Right renal pelvis (tissue), 4 donors: Measurements from ENCODE around the gene DPYD. TPM values are rescaled to one million over a fixed set of nuclear protein-coding genes. Genes with fewer than 3 reads are reported as not detected.
"Not testable (repeated sequence)": the region's sequence is repeated elsewhere in the genome, so short reads cannot be mapped to it uniquely, and the experiment has no call there.

Source experiments
- DNase-seq, 4 donors: peaks; one replicate each; pipeline ENCODE4 v3.0.0-alpha.2; 2013; ENCODE audit warnings: low read depth in 4 of 4, low spot score in 3 of 4, missing footprints in 1 of 4
- polyA plus RNA-seq, 4 donors: library from polyadenylated mRNA; unstranded; fragments of 120-200 nt; gene quantifications; one replicate each; pipeline ENCODE4 v1.2.1, GENCODE V29; 2013; ENCODE audit not compliant: insufficient read length in 4 of 4

The DPYD gene
- polyA plus RNA-seq, 4 donors = 13.7 to 15.4 (median 14.8) TPM

- DNase-seq = no peak
These were observed 535.1 kb downstream of the DPYD start for GRCh38 chr1:97385536-97386277.

DNA sequence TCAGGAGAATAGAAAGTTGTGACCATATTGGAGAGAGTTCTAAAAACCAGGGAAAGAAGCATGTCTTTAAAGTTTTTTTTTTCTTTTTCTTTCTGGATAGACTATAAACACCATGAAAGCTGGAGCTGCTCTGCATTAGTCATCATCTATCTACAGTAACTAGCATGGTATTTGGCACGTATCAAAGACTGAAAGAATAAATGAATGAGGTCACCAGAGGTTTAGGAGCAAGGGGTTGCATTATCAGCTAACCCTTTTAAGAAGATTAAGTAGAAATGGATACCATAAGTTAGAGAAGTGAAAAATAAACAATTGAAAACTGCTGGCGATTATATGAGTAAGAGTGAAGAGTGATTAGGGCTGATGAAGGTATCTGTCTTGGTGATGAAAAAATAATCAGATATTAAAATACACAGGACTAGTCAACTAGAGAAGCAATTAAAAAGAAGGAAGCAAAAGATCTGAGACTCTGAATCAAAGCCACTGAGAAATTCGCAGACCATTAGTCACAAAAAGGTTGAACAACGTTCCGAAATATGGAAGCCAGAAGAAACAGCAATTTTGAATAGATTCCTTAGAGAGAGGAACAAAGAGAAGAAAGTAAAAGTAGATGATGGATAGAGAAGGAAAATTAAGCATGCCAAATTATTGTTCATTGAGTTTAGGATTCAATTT, 536.4 kb downstream of the DPYD start:
- DNase-seq = no peak

- no peak for DNase-seq
These were observed 537.0 kb downstream of the DPYD start for GRCh38 chr1:97383797-97384196.

DNA sequence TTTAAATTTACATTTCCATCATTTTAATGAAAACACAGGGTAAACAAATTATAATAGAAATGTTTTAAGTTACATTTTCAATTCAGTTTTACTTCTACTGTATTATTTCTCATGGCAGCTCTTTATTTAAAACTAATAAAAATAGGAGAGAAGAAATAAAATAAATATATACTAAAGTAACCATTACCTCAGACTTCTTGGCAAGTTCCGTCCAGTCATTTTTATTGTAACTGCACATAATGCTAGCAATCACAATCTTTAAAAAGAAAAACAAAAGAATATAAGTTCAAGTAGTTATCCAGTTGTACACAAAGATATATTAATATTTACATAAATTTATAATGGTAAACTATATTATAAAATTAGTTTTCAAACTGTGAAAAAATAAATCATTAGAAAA, 538.6 kb downstream of the DPYD start:
- no peak for DNase-seq

DNA sequence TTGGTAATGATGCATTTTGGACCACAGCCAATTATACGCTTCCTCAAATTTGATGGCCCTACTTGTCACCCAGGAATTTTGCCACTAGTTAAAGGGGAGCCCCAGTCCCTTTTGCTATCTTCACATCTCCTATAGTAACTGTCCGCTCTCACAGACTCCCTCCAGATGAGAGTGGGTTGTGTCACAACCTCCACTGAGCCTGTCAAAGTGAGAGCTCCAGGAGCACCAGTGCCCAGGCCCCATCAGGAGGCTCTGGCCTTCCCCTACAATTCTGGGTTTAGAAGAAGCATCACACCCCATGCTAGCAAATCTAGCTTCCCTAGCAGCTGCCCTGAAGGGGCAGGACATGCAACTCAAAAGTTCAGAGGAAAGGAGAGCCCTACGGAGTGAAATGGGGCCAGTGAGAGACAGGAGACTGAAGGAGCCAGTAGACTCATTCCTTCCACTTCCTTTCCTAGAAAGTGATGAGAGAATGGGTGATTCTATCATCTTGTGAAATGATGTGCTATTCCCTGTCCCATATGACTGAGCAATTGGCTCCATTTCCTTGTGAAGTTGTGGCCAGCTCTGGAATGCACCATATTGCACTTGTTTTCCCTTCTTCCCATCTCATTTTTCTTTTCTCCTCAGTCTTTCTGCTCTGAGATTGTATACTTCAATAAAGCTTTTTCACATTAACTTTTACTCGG, 541.3 kb downstream of the DPYD start:
- no peak for DNase-seq

DNA sequence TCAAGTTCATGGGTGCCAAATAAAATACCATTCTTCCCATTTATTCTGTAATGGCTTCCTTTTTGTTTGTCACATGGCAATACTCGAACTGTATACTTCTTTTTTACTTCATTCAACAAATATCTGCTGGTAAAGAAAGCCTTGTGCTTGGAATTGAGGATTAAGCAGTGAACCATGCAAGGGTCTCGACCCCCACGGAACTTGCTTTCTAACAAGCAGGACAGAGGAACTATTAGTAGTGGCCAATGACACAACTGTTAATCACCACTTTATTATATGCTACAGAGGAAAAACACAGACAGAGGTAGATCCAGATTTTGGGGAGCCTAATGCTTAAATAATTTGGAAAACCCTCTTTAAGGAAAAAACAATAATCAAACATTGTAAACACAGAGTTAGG, 542.2 kb downstream of the DPYD start:
- DNase-seq = no peak

DNA sequence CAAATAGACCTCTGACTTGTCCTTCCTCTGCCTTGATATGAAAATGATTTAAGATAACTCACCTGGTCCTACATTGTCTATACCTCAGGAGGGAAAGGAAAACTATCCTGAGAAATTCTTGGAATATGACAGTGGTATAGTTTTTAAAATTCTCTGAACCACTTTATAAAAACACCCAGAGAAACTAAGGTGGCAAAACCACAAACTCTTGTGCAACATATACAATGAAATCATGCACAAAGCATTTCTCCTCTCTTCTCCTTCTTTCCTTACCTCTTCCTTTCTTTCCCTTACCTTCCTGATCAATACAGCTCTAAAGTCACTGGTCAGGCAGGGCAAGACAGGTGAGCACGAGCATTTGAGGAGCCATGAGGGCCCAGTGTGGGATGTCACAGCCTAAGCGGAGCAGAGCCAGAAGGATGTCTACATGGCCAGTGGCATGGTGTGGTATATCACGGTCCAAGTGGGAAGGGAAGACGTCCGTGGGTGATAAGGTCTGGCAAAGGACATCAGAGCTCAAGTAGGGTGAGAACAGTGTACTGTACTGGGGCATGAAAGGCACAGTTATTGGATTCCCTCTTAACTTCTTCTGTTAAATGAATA, 543.3 kb downstream of the DPYD start:
- DNase-seq = no peak

- DNase-seq = no peak
These were observed 547.8 kb downstream of the DPYD start for GRCh38 chr1:97373000-97373399.

- DNase-seq = no peak
These were observed 548.3 kb downstream of the DPYD start for GRCh38 chr1:97372531-97372930.

- no peak for DNase-seq
These were observed 552.5 kb downstream of the DPYD start for GRCh38 chr1:97368296-97368695.

GRCh38 chr1:97366984-97367383, 553.9 kb downstream of the DPYD start:
- DNase-seq = no peak

DNA sequence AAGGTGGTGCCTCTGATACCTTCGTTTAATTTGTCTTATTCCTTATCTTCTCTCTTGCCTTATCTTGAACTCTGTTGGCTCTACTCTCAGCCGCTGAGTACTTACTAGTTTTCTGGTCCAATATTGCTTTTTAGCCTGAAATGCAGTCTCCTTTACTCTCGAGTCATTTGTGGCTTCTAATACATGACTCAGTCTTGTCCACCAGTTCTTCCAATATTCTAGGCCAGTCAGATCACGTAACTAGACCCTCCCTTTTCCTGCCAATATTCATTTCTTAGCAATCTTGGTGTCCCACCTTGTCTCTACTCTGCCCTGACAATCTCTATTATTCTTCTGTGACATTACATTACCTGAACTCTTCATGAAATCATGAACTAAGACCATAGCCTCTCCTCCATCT, 555.8 kb downstream of the DPYD start:
- no peak for DNase-seq

GRCh38 chr1:97364086-97364485, 556.7 kb downstream of the DPYD start:
- no peak for DNase-seq

- DNase-seq = no peak
These were observed 564.5 kb downstream of the DPYD start for GRCh38 chr1:97356309-97356708.

- DNase-seq = peak in 2 of 4 donors; percentile 6 to 10
These were observed 567.9 kb downstream of the DPYD start for GRCh38 chr1:97352936-97353382.

DNA sequence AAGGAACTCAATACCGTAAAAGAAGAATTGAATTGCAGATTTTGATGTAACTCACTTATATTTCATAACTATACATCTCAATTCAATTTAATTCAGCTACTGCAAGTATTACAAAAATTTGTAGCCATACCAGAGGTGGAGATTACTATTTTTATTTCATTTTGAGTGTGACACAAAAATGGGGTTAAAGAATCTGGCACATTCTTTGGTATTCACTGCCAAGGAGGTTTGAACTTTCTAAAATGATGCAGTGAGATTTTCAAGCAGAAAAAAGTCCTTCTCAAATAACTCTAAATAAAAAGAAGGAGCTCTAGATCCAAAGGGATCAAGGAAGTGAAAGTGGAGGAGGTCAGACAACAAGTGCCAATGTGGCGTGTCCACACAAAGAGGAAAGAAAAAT, 569.0 kb downstream of the DPYD start:
- DNase-seq = no peak

DNA sequence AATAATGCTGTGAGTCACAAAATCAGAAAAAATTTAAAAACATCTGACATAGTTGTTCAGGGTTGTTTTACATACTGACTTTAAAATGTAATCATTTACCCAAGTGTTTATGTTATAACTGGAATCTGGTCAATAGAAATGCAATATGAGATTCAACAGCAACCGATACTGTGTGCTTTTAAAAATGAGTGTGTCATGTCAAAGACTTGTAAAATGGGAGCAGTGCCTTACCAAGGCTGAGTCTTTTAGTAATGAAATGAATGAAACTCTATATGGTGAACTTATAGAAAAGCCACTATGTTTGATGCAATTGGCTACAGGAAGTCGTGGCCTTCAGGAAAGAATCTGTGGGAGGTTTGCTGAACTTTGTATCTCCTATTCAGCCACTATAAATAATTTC, 570.2 kb downstream of the DPYD start:
- no peak for DNase-seq

DNA sequence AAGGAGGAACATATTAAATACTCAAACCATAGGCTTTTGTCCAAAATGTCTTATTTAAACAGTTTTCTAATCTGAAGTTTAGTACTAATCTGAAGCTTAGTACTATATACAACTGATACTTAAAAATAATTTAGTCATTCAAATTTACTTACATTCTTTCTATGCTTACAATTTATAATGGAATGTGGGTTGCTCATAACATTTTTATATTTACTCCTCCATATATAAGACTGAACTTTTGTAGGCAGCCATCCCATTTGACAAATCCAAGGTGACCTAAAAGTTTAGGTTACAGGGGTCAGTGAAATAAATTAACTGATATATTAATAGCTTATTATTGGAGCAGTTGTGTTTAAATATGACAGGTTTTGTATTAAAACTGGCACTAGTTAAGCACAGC, 570.6 kb downstream of the DPYD start:
- DNase-seq = no peak

- not testable (repeated sequence) for DNase-seq
These were observed 571.0 kb downstream of the DPYD start for GRCh38 chr1:97349794-97350193.

DNA sequence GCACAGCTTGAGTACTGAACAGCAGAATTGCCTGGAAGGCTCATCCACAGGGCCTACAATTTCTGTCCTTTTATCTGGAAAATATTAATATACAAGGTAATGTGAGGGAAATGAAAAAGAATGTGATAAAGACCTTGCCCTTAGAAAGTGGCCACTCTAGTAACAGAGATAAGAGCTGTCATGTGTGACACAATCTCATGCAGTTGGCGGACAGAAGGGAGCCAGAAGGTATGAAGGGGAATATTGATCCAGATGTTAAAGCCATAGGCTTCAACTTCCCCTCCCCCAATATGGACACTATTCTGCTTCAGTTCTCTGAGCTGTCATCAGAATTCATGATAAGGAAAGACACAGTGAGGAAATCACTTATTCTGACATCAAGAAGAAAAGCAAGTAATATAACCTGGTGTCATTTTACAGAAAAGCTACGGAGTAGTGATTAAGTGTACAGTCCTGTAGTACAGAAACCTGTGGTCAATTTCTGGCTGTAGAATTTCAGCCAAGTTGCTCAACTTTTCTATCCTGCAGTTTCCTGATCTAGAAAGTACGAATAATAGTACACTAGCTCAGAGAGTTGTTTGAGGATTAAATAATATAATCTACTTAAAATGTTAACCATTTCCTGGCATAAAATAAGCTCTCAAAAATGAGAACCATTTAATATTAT, 572.1 kb downstream of the DPYD start:
- no peak for DNase-seq

- DNase-seq = no peak
These were observed 579.9 kb downstream of the DPYD start for GRCh38 chr1:97340951-97341350.
